ENCODE data around the gene ARHGEF17.

DNA sequence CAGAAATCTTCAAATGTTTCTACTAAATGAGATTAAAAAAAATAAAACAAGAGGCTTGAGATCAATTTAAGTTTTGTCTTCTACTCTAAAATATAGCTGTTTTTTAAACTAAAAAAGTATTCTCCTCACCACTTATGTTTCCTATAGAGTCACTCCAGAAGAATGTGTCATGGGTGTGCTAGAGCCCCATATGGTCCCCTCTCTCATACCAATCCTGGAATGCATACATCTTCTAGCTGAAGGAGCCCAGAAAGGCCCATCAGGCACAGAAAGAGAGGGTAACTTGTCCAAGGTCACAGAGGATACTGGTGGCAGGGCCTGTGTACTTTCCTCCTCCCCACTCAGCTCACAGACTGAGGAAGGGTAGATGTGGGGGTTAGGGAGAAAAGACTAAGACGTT lies 102.6 kb downstream of the ARHGEF17 start:
- TF ChIP-seq, protein P1, sequence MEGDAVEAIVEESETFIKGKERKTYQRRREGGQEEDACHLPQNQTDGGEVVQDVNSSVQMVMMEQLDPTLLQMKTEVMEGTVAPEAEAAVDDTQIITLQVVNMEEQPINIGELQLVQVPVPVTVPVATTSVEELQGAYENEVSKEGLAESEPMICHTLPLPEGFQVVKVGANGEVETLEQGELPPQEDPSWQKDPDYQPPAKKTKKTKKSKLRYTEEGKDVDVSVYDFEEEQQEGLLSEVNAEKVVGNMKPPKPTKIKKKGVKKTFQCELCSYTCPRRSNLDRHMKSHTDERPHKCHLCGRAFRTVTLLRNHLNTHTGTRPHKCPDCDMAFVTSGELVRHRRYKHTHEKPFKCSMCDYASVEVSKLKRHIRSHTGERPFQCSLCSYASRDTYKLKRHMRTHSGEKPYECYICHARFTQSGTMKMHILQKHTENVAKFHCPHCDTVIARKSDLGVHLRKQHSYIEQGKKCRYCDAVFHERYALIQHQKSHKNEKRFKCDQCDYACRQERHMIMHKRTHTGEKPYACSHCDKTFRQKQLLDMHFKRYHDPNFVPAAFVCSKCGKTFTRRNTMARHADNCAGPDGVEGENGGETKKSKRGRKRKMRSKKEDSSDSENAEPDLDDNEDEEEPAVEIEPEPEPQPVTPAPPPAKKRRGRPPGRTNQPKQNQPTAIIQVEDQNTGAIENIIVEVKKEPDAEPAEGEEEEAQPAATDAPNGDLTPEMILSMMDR (IDR thresholded peaks at IDR 0.05), result no peak
- TF ChIP-seq POLR2A (IDR thresholded peaks at IDR 0.05), result no peak

Measured in thyroid gland (tissue), 4 donors.